Epithelial cell of esophagus (primary cell): ENCODE measurements around the gene COX4I1.

Source experiments
- DNase-seq: peaks from one replicate; pipeline ENCODE4 v3.0.0; 2010; ENCODE audit warnings: low read depth
- H3K4me3 ChIP-seq: 2 replicates; pipeline ENCODE4 v1.5.1; 2011; ENCODE audit warnings: mild to moderate bottlenecking, low read length, control low read depth
- TF ChIP-seq, protein P1 (sequence below): IDR thresholded peaks from 2 replicates; pipeline ENCODE4 v1.5.1; 2011; ENCODE audit warnings: low read depth, mild to moderate bottlenecking, low read length, control low read depth, inconsistent platforms; ENCODE audit not compliant: insufficient read depth; ENCODE audit errors: missing control alignments

Gene COX4I1

DNA sequence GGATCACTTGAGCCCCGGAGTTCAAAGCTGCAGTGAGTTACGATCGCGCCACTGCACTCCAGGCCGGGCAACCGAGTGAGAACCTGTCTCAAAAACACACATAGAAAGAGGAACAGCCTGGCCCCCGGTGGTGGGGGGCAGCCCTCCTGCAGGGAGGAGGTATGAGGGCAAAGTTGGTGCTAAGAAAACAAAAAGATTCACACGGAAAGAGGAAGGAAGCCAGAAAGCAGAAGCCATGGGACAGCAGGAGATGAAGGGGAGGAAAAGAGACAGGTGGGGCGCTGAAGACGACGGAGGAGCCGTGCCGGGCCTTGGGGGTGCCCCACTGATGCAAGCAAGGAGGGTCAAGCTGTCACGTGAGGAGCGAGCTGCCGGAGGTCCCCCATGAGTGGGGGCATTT is 40.4 kb upstream of the COX4I1 start:
- TF ChIP-seq, protein P1, sequence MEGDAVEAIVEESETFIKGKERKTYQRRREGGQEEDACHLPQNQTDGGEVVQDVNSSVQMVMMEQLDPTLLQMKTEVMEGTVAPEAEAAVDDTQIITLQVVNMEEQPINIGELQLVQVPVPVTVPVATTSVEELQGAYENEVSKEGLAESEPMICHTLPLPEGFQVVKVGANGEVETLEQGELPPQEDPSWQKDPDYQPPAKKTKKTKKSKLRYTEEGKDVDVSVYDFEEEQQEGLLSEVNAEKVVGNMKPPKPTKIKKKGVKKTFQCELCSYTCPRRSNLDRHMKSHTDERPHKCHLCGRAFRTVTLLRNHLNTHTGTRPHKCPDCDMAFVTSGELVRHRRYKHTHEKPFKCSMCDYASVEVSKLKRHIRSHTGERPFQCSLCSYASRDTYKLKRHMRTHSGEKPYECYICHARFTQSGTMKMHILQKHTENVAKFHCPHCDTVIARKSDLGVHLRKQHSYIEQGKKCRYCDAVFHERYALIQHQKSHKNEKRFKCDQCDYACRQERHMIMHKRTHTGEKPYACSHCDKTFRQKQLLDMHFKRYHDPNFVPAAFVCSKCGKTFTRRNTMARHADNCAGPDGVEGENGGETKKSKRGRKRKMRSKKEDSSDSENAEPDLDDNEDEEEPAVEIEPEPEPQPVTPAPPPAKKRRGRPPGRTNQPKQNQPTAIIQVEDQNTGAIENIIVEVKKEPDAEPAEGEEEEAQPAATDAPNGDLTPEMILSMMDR, result no peak
- H3K4me3 ChIP-seq, result no peak overlapping the region
- no peak for DNase-seq

DNA sequence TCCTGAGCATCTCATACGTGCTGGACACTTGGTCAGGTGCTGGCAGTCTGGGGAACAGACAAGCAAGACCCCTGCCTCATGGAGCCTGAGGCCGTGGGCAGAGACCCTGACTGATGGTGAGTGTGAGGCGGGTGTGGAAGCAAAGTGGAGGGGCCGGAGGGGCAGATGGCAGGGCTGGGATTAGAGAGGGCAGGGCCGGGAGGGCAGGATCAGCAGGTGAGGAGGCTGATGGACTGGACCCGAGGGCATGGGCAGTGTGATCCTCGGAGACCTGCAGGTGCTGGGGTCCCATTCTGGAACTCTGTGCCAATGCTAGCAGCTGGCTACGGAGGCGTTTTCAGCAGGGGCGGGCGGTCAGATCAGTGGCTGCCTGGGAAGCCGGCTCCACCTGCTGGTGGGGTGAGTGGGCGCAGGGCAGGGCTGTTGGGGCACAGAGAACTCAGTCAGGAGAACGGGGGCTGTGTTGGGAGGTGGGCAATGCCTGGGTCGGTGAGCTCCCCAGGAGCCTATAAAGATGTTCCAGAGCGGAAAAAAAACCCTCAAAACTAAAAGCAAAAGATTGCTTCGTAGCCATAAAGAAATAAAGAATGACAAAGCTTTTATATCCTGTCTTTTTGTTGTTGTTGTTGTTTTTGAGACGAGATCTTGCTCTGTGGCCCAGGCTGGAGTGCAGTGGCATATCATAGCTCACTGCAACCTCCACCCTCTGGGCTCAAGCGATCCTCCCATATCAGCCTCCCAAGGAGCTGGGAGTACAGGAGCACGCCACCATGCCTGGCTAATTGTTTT is 39.7 kb upstream of the COX4I1 start:
- peak; percentile 62 for DNase-seq
- no peak overlapping the region for H3K4me3 ChIP-seq

DNA sequence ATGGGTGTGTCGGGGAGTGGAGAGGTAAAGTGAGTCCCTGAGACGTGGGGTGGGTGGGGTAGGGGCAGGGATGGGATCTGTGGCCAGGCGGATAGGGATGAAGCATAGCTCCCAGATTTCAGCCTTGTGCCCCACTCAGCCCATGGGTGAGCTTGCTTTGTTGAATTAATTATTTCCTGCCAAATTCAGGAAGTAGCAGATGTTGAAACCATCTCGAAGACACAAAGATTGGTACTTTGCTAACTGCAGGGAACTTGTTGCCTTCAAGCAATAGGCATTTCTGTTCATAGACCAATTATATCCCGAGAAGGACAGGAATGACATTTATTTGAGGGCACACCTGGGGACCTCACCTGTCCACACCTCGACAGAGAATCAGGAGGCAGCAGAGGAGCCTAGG is 37.6 kb upstream of the COX4I1 start:
- TF ChIP-seq, protein P1, result no peak
- no peak for DNase-seq
- H3K4me3 ChIP-seq, result no peak overlapping the region

More for the DNA sequence above, 39.7 kb upstream of the COX4I1 start:
- TF ChIP-seq, protein P1, result peak; percentile 68

DNA sequence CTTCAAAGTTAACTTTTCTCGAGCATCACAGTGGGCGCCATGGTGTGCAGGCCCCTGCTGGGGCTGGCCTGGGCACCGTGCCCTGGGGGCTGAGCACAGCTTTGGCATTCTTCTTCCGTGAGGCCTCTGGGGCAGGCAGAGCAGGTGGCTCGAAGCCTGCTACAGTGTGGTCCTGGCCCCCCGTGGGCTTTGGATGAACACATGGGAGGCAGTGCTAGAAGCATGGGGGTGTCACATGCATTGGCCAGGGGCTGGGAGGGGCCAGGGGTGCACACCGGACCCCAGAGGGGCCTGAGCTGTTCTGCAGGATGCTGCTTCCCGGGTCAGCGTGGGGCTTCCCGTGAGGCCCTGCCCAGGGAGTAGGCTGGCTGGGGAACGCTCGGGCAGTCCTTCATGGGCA is 36.5 kb upstream of the COX4I1 start:
- no peak overlapping the region for H3K4me3 ChIP-seq
- no peak for DNase-seq
- TF ChIP-seq, protein P1, result no peak

DNA sequence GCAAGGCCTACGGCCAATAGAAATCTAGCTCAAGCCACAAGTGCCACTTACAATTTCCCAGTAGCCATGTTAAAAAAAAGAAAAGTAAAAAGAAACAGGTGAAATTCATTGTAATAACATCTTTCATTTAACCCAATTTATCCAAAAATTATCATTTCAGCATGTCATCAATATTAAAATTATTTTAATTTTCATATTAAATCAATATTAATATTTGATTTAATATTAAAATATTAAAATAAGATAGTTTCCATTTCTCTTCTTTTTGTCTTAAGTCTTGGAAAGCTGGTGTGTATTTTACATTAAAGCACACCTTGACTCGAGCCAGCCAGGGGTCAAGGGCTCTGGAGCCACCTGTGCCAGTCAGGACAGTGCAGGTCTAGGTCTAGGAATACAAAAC is 35.9 kb upstream of the COX4I1 start:
- DNase-seq, result no peak
- TF ChIP-seq, protein P1, result no peak
- H3K4me3 ChIP-seq, result no peak overlapping the region

DNA sequence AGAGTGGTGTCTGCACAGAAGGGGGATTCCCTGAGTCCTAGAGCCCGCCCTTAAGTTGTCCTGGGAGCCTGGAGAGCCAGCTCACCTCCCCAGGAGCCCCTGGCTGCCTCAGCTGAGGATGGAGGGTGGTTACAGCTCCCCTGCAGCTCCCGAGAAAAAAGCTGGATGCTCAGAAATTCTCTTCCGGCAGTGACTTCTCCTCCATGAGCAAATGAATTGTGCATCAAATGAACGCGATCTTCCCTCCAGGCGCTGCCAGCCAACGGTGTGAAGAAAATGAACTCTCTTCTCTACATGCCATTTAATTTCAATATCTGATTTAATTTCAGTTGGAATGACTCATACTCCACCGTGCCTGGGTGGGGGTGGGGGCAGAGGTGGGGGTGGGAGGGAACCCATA is 34.3 kb upstream of the COX4I1 start:
- DNase-seq, result no peak
- H3K4me3 ChIP-seq, result no peak overlapping the region
- TF ChIP-seq, protein P1, result no peak

DNA sequence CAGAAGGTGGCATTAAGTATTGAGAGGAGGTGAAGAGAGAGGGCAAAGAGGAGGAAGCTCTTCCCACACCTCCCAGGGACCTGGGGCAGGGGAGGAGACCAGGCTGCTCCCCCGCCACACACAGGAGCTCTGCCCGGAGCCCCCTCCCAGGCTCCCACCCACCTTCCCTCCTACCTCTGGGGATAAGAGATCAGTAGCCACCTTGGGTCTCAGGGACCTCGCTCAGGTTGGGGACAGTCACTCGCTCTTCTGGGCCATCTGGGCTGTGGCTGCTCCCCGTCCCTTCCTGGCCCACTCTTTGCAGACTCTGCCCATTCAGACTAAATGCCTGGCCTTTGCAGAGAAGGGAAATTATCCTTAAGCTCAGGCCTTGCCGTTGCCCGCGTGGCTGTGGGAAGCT is 33.7 kb upstream of the COX4I1 start:
- no peak overlapping the region for H3K4me3 ChIP-seq
- DNase-seq, result no peak
- TF ChIP-seq, protein P1, result no peak
